Keratinocyte (primary cell): ENCODE results near the gene SDK2. TPM values are rescaled to one million over a fixed set of nuclear protein-coding genes. Genes with fewer than 3 reads are reported as not detected.

Experiments used
- DNase-seq: peaks from one replicate; pipeline ENCODE4 v3.0.0-alpha.2; 2011; ENCODE audit warnings: low read depth, missing footprints, low spot score
- FAIRE-seq: peaks from 2 replicates; lab custom pipeline; 2011; peaks lifted over from hg19 to GRCh38; lab: Jason Lieb, UNC
- H2AFZ ChIP-seq: 2 replicates; pipeline ENCODE4 v1.6.0; 2012; ENCODE audit warnings: low read length, control low read depth, inconsistent platforms; ENCODE audit not compliant: control insufficient read depth
- H3K27ac ChIP-seq: 2 replicates; pipeline ENCODE4 v1.5.1; 2011; ENCODE audit warnings: low read length; ENCODE audit not compliant: control insufficient read depth, insufficient read depth
- H3K27me3 ChIP-seq: 3 replicates; pipeline ENCODE4 v1.6.0; 2011; ENCODE audit warnings: low read length; ENCODE audit not compliant: control insufficient read depth, insufficient read depth; ENCODE audit errors: extremely low read depth
- H3K36me3 ChIP-seq, 2 experiments: 2 replicates in 1 of 2; 3 replicates in 1 of 2; pipeline ENCODE4 v1.5.1; 2011; ENCODE audit warnings: low read length in 2 of 2, mild to moderate bottlenecking in 1 of 2; ENCODE audit not compliant: control insufficient read depth in 2 of 2, insufficient read depth in 2 of 2; ENCODE audit errors: extremely low read depth in 1 of 2
- H3K4me1 ChIP-seq: 3 replicates; pipeline ENCODE4 v1.5.1; 2011; ENCODE audit warnings: low read length; ENCODE audit not compliant: control insufficient read depth, insufficient read depth; ENCODE audit errors: extremely low read depth
- H3K4me2 ChIP-seq: 3 replicates; pipeline ENCODE4 v1.6.0; 2011; ENCODE audit warnings: low read depth, low read length; ENCODE audit not compliant: control insufficient read depth, insufficient read depth; ENCODE audit errors: extremely low read depth
- H3K4me3 ChIP-seq, 3 experiments: fragments of 200-600 bp in 1 of 3; sonication (generic) in 1 of 3; 2 replicates in 2 of 3; 3 replicates in 1 of 3; pipeline ENCODE4 v1.5.1; 2011 to 2016; ENCODE audit warnings: low read length in 3 of 3, mild to moderate bottlenecking in 3 of 3, control low read depth in 2 of 3, inconsistent platforms in 1 of 3, low read depth in 1 of 3, mixed read lengths in 1 of 3, mixed run types in 1 of 3, moderate library complexity in 1 of 3; ENCODE audit not compliant: control insufficient read depth in 2 of 3, insufficient read depth in 2 of 3; ENCODE audit errors: extremely low read depth in 1 of 3
- H3K79me2 ChIP-seq: 2 replicates; pipeline ENCODE4 v1.6.0; 2012; ENCODE audit warnings: low read length; ENCODE audit not compliant: control insufficient read depth, insufficient read depth
- H3K9ac ChIP-seq: 3 replicates; pipeline ENCODE4 v1.6.0; 2011; ENCODE audit warnings: low read length; ENCODE audit not compliant: control insufficient read depth, insufficient read depth; ENCODE audit errors: extremely low read depth
- H3K9me1 ChIP-seq: 3 replicates; pipeline ENCODE4 v1.6.0; 2011; ENCODE audit warnings: low read length; ENCODE audit not compliant: control insufficient read depth, insufficient read depth; ENCODE audit errors: extremely low read depth
- H3K9me3 ChIP-seq: 2 replicates; pipeline ENCODE4 v1.5.1; 2012; ENCODE audit warnings: low read depth, low read length; ENCODE audit not compliant: control insufficient read depth
- H4K20me1 ChIP-seq: 3 replicates; pipeline ENCODE4 v1.6.0; 2011; ENCODE audit warnings: low read length; ENCODE audit not compliant: control insufficient read depth, insufficient read depth; ENCODE audit errors: extremely low read depth
- CTCF ChIP-seq, 3 experiments: IDR thresholded peaks in 1 of 3; conservative IDR thresholded peaks in 1 of 3; optimal IDR thresholded peaks in 1 of 3; 2 replicates in 2 of 3; 3 replicates in 1 of 3; pipeline versions ENCODE3 to v1.5.1; 2011; ENCODE audit warnings: low read length in 3 of 3, mild to moderate bottlenecking in 3 of 3, moderate library complexity in 2 of 3, control low read depth in 1 of 3, inconsistent platforms in 1 of 3; ENCODE audit not compliant: insufficient read depth in 2 of 3; ENCODE audit errors: extremely low read depth in 1 of 3
- EZH2 ChIP-seq: IDR thresholded peaks from one replicate; pipeline ENCODE4 v1.6.1; 2012; ENCODE audit warnings: inconsistent platforms, mild to moderate bottlenecking, low read length, moderate library complexity
- dilution Hi-C: fragments of 300-500 bp; cut with MboI; formaldehyde crosslinking; loops from one replicate; pipeline ENCODE4 v1.7.0; 2020; ENCODE audit warnings: low sequenced_read_pairs; ENCODE audit not compliant: extremely low pct_ligation_motif_present
- polyA plus RNA-seq, 5 experiments: library from polyadenylated mRNA; depleted of rRNA in 3 of 5; stranded (reverse) in 3 of 5; stranded (forward) in 1 of 5; unstranded in 1 of 5; fragments of >200 nt; gene quantifications; 1 replicate in 1 of 5; 2 replicates in 3 of 5; 3 replicates in 1 of 5; pipeline versions ENCODE4 v1.2.1 to v1.2.3, GENCODE V29; 2011 to 2012; ENCODE audit warnings: missing spikeins in 2 of 5, low read depth in 1 of 5, low replicate concordance in 1 of 5

The SDK2 gene
- polyA plus RNA-seq, 1 donor (not counting 4 experiments of a cell fraction or from before 2014, with no cell fraction given) = 1.8 TPM

GRCh38 chr17:73338050-73338521 lies 306.2 kb downstream of the SDK2 start:
- FAIRE-seq (no peak), DNase-seq (no peak)
- Histone ChIP-seq H2AFZ (no peak overlapping the region), H3K9ac (no peak overlapping the region), H3K36me3 (no peaks in the 10 kb centered on the region), H3K79me2 (no peaks in the 10 kb centered on the region), H3K9me3 (no peaks in the 10 kb centered on the region), H3K27ac (no peak overlapping the region), H3K9me1 (peaks cover 4% of the 10 kb centered on the region), H3K4me2 (no peak overlapping the region), H3K4me3 (no peak overlapping the region), H3K4me1 (peaks cover 52% of the 10 kb centered on the region), H3K27me3 (no peaks in the 10 kb centered on the region), H4K20me1 (no peaks in the 10 kb centered on the region)
- dilution Hi-C loops = no loop called here
- TF ChIP-seq CTCF (optimal IDR thresholded peaks at IDR 0.05 in 1 of 3, IDR thresholded peaks at IDR 0.05 in 1 of 3, conservative IDR thresholded peaks at IDR 0.05 in 1 of 3; ENCODE audit: extremely low read depth in 1 of 3, insufficient read depth in 2 of 3, low read length in 3 of 3) (no peak), EZH2 (no peak)

- Histone ChIP-seq H4K20me1 (no peaks in the 10 kb centered on the region), H3K4me1 (peaks cover 50% of the 10 kb centered on the region), H3K36me3 (no peaks in the 10 kb centered on the region), H3K27me3 (no peaks in the 10 kb centered on the region), H3K79me2 (no peaks in the 10 kb centered on the region), H3K9me1 (peaks cover 4% of the 10 kb centered on the region), H3K4me3 (no peak overlapping the region), H3K9me3 (no peaks in the 10 kb centered on the region), H3K27ac (no peak overlapping the region), H3K9ac (no peak overlapping the region), H2AFZ (no peak overlapping the region), H3K4me2 (no peak overlapping the region)
- DNase-seq = no peak
- TF ChIP-seq CTCF (optimal IDR thresholded peaks at IDR 0.05 in 1 of 3, IDR thresholded peaks at IDR 0.05 in 1 of 3, conservative IDR thresholded peaks at IDR 0.05 in 1 of 3; ENCODE audit: extremely low read depth in 1 of 3, insufficient read depth in 2 of 3, low read length in 3 of 3) (no peak), EZH2 (no peak)
- no peak for FAIRE-seq
- dilution Hi-C loops = no loop called here
These were observed 306.9 kb downstream of the SDK2 start for GRCh38 chr17:73337330-73337710.
